ENCODE results near the gene TMEM187. TPM values are rescaled to one million over a fixed set of nuclear protein-coding genes. Genes with fewer than 3 reads are reported as not detected.
A peak's percentile ranks its signal among the peaks of the same experiment; 100 is the strongest.

TMEM187 gene
- total RNA-seq, 1 donor = 7.5 TPM

DNA sequence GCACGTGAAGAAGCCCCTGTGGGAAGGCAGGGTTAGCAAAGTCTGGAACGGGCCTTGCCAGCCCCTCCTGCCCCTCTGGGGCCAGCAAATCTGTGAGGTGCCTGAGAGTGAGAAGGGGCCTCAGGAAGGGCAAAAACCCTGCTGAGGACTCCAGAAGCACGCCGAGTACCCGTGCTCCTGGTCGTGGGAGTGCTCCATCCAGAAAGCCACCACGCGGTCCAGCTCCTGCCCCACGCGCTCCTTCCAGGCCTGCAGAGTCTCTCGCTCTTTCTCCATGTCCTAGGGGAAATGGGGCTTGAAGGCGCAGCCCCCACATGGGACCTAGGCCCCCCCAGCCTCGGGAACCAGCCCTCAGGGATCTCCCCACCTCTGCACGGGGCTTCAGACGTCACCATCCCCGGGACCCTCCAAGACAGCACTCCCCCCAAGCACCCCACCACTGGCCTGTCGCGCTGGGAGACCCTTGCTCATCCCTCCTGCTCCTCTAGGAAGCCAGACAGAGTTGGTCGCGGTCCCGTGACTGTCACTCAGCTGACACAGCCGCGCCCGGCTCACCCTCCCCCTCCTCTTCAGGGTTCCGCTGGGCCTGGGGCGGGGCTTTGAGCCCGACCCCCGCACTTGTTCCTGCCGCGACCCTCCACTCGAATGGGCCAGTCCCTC, 28.3 kb upstream of the TMEM187 start, which contains the start of gene RENBP:
Gene RENBP (minus strand): TSS at position 504 of the 660 bp plus-strand sequence. CDS start 33 bp downstream, at position 471.
- H3K4me3 ChIP-seq (ENCODE audit: low read depth, low read length) = no peak within 1 kb of the TSS
- TF ChIP-seq, protein P1, sequence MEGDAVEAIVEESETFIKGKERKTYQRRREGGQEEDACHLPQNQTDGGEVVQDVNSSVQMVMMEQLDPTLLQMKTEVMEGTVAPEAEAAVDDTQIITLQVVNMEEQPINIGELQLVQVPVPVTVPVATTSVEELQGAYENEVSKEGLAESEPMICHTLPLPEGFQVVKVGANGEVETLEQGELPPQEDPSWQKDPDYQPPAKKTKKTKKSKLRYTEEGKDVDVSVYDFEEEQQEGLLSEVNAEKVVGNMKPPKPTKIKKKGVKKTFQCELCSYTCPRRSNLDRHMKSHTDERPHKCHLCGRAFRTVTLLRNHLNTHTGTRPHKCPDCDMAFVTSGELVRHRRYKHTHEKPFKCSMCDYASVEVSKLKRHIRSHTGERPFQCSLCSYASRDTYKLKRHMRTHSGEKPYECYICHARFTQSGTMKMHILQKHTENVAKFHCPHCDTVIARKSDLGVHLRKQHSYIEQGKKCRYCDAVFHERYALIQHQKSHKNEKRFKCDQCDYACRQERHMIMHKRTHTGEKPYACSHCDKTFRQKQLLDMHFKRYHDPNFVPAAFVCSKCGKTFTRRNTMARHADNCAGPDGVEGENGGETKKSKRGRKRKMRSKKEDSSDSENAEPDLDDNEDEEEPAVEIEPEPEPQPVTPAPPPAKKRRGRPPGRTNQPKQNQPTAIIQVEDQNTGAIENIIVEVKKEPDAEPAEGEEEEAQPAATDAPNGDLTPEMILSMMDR (IDR thresholded peaks at IDR 0.05; ENCODE audit: insufficient read depth, low read length) = no peak
- DNase-seq (ENCODE audit: low read depth) = no peak

DNA sequence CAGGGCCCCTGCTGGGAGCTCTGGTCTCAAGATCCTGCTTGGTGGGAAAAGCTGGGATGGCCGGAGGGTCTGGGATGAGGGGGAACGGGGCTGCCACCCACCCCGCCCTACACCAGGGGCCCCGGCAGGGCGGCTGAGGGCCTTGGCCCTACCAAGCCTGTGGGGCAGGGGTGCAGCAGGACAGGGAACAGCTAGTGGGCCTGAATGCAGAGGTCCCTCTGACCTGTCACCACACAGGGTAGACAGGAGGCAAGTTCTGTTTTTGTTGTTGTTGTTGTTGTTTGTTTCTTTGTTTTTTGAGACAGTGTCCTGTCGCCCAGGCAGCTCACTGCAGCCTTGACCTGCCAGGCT, 27.8 kb upstream of the TMEM187 start:
- H3K4me3 ChIP-seq (ENCODE audit: low read depth, low read length) = no peak overlapping the region
- DNase-seq (ENCODE audit: low read depth) = no peak
- TF ChIP-seq, protein P1 (IDR thresholded peaks at IDR 0.05; ENCODE audit: insufficient read depth, low read length) = no peak

DNA sequence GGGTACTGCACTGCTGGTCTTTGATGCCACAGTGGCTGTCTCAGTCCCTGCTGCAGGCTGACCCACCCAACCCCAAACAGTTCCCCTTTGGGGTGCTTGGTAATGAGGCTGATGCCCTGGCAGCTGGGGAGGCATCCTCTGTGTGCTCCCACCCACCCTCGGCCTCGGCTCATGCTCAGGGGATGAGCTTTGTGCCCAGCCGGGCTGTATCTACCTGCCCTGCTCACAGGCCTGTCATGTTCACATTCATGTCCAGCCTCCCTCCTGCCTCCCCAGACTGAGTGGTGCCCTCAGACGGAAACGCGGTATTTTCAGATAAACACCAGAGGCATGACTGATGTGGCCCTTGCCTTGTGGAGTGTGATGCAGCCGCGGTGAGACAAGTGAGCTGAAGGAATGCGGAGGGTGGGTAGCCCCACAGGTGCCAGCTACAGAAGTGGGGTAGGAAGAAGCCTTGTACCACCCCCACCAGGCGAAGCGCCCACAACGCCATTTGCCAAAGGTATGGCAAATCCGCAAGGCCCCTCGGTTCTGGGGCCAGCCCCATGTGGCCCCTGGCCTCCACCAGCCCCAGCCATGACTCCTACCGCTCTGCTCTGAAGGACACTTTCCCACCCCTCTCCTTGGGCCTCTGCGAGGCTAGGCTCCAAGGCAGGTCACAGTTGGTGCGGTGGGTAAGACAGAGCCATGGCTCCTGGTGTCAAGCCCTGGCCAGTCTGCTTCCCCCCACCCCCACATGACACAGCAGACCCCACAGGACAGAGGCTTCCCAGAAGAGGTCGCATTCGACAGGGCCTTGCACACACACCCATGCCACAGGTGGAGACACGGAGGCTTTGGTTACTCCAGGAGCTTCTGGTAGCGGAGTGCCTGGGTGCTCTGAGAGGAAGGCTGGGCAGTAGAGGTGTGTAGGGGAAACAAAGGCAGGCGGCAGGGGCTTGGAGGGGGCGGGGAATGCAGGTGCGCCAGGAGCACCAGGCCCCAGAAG, 26.3 kb upstream of the TMEM187 start:
- H3K4me3 ChIP-seq (ENCODE audit: low read depth, low read length) = no peak overlapping the region
- TF ChIP-seq, protein P1 (IDR thresholded peaks at IDR 0.05; ENCODE audit: insufficient read depth, low read length) = no peak
- DNase-seq (ENCODE audit: low read depth) = no peak

DNA sequence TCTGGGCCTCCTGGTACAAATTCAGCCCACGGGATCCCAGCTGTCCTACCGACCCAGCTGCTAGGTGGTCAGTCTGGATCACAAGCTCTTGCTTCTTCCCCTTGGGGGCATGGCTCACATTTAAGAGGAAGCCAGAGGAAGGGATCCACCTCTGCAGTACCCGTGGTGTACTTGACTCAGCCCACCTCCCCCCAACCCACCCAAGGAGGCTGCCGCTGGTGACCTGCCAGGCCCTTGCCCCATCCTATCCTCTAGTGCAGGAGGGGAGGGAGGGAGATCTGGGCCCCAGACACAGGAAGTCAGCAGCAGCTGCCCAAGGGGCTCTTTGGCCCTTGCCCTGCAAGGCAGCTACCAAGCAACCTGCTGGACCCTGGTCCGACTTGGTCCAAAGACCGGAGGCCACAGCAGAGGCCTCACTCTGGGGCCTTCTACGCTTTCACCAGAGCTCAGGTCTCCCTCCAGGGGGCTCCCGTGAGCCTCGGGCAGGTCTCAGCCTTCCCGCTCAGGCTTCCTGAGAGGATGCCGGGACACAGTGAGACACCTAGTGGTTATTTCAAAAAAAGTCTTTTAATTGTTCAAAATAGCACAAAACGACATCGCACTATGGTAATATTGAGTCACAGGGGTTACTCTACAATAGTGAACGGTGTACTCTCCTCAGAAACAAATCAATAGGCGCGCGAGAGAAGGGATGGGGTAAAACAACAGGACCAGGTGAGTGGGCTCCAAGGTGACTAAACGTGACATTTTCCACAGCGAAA, 25.4 kb upstream of the TMEM187 start:
- peak; percentile 78 for DNase-seq (ENCODE audit: low read depth)
- no peak overlapping the region for H3K4me3 ChIP-seq (ENCODE audit: low read depth, low read length)
- TF ChIP-seq, protein P1 (IDR thresholded peaks at IDR 0.05; ENCODE audit: insufficient read depth, low read length) = peak; percentile 83

DNA sequence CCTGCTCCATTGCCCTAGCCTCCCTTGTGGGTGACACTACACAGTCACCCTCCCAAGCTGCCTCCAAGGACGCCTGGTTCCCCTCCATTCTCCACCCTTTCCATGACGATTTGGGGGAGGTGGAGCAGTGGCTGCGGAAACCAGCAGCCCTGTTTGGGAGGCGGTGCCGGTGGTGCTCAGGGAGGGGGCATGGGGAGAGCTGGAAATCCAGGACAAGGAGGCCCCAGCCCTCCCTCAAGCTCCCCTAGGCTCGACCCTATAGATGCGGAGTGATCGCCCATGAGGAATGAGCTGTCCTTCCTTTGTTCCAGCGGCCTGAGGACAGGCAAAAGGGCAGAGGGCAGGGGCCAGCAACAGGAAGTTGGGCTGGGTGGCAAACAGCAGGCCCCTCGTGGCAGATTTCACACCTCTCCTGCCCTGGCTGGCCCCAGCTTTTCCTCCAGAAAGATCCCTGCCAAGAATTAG, 24.5 kb upstream of the TMEM187 start:
- H3K4me3 ChIP-seq (ENCODE audit: low read depth, low read length) = no peak overlapping the region
- TF ChIP-seq, protein P1 (IDR thresholded peaks at IDR 0.05; ENCODE audit: insufficient read depth, low read length) = no peak
- DNase-seq (ENCODE audit: low read depth) = no peak

All from fibroblast of the aortic adventitia (primary cell).